Right lobe of liver (tissue), 6 donors: ENCODE data around the gene STOX2. TPM values are rescaled to one million over a fixed set of nuclear protein-coding genes. Genes with fewer than 3 reads are reported as not detected.
A peak's percentile ranks its signal among the peaks of the same experiment; 100 is the strongest.

Experiments
- ATAC-seq, 4 donors: fragments of 200-7000 bp; cut with Tn5 transposase; one replicate each; pipeline ENCODE4 v1.9.1; 2020; ENCODE audit warnings: mild to moderate bottlenecking in 4 of 4, moderate library complexity in 4 of 4
- DNase-seq, 3 donors: peaks; one replicate each; pipeline ENCODE4 v3.0.0-alpha.2; 2020
- H3K27ac ChIP-seq, 3 donors: fragments of 200-600 bp; one replicate each; pipeline ENCODE4 v1.8.0; 2022
- H3K27me3 ChIP-seq, 2 donors: fragments of 200-600 bp; one replicate each; pipeline ENCODE4 v1.8.0; 2022
- H3K36me3 ChIP-seq, 4 donors: fragments of 200-600 bp; sonication (generic) in 1 of 4; one replicate each; pipeline versions ENCODE4 v1.5.1 to v1.8.0; 2017 to 2022; ENCODE audit warnings: control low read depth in 1 of 4
- H3K4me1 ChIP-seq, 4 donors: fragments of 200-600 bp; sonication (generic) in 1 of 4; one replicate each; pipeline versions ENCODE4 v1.5.1 to v1.8.0; 2017 to 2022; ENCODE audit warnings: control low read depth in 1 of 4
- H3K4me3 ChIP-seq, 3 donors: fragments of 200-600 bp; one replicate each; pipeline ENCODE4 v1.8.0; 2022
- H3K9me3 ChIP-seq, 4 donors: fragments of 200-600 bp; sonication (generic) in 1 of 4; one replicate each; pipeline versions ENCODE4 v1.5.1 to v1.8.0; 2017 to 2022; ENCODE audit warnings: control low read depth in 1 of 4
- CTCF ChIP-seq, 4 donors: fragments of 200-600 bp in 3 of 4; fragments of 450-650 bp in 1 of 4; IDR thresholded peaks; one replicate each; pipeline versions ENCODE4 v1.5.1 to v1.8.0; 2016 to 2022; ENCODE audit warnings: antibody characterized with exemption in 4 of 4, mild to moderate bottlenecking in 2 of 4
- POLR2A ChIP-seq: fragments of 450-650 bp; IDR thresholded peaks from one replicate; pipeline ENCODE4 v1.6.1; 2017; ENCODE audit warnings: antibody characterized with exemption, mild to moderate bottlenecking
- WGBS: methylation state at CpG from one replicate; pipeline ENCODE4 v1.1.6; 2018; ENCODE audit warnings: low coverage, low lambda C conversion rate; ENCODE audit not compliant: insufficient coverage; ENCODE audit errors: missing lambda C conversion rate; 5-methylcytosine and 5-hydroxymethylcytosine counted together
- intact Hi-C, 2 donors: fragments of 100-400 bp; cut with DNase I; formaldehyde crosslinking; loops; one replicate each; pipeline versions ENCODE4 v1.11.2 to v1.14.1; 2022
- total RNA-seq, 6 experiments: library from RNA; depleted of rRNA in 2 of 6; stranded (reverse); fragments of >200 nt in 2 of 6; fragmentation: NEBNext Ultra II Directional in 3 of 6; extraction: Animal tissue kit (Norgen Biotek cat#: 25700) in 3 of 6; gene quantifications; one replicate each; pipeline versions ENCODE4 v1.1.0 to v1.2.4, GENCODE V29; 2016 to 2023
- donor health status: DM: no; HTN: yes; CAD: no.
- donor health status: DM: no; HTN: no; CAD: no.
- donor health status: DM: no; HTN: no; CAD: no.
- donor health status: DM: no; HTN: yes; CAD: no.
- donor health status: DM: no; HTN: yes; CAD: no.

STOX2 gene
- total RNA-seq, 6 experiments from 2014 or later, result 1.9 to 5.1 (median 3.2) TPM

- H3K27me3 ChIP-seq, result no peaks in the 10 kb centered on the region
- H3K36me3 ChIP-seq, result no peaks in the 10 kb centered on the region
- no peak overlapping the region for H3K27ac ChIP-seq
- H3K4me1 ChIP-seq, result no peaks in the 10 kb centered on the region
- H3K9me3 ChIP-seq, result no peaks in the 10 kb centered on the region
- TF ChIP-seq POLR2A (no peak), CTCF (IDR thresholded peaks at IDR 0.05) (no peak)
- peak; percentile 21 to 50 (median 28) for ATAC-seq
- DNase-seq, result no peak
- 79% methylated on average over 25 of the region's 43 CpGs for WGBS
- H3K4me3 ChIP-seq, result no peak overlapping the region
- intact Hi-C loops, result no loop called here
These were observed 82.2 kb downstream of the STOX2 start for GRCh38 chr4:183986971-183987946.

- H3K27me3 ChIP-seq, result no peaks in the 10 kb centered on the region
- no peak for DNase-seq
- intact Hi-C loops, result no loop called here
- peak; percentile 68 to 90 (median 78) for ATAC-seq
- TF ChIP-seq POLR2A (no peak), CTCF (IDR thresholded peaks at IDR 0.05) (no peak)
- WGBS, result 50% methylated on average over 7 of the region's 10 CpGs
- H3K27ac ChIP-seq, result no peak overlapping the region
- H3K36me3 ChIP-seq, result no peaks in the 10 kb centered on the region
- H3K9me3 ChIP-seq, result no peaks in the 10 kb centered on the region
- no peak overlapping the region for H3K4me3 ChIP-seq
- H3K4me1 ChIP-seq, result no peaks in the 10 kb centered on the region
These were observed 82.9 kb downstream of the STOX2 start for GRCh38 chr4:183987987-183988392.

GRCh38 chr4:183988874-183989273 is 83.8 kb downstream of the STOX2 start:
- no peak for DNase-seq
- ATAC-seq, result peak in 3 of 4 donors; percentile 39 to 54 (median 41)
- intact Hi-C loops, result no loop called here
- no peaks in the 10 kb centered on the region for H3K4me1 ChIP-seq
- no peaks in the 10 kb centered on the region for H3K36me3 ChIP-seq
- H3K4me3 ChIP-seq, result no peak overlapping the region
- 47% methylated on average over 4 of the region's 9 CpGs for WGBS
- no peaks in the 10 kb centered on the region for H3K27me3 ChIP-seq
- H3K27ac ChIP-seq, result no peak overlapping the region
- no peaks in the 10 kb centered on the region for H3K9me3 ChIP-seq
- TF ChIP-seq CTCF (IDR thresholded peaks at IDR 0.05) (no peak), POLR2A (no peak)

- TF ChIP-seq CTCF (IDR thresholded peaks at IDR 0.05), result no peak
- no peak for TF ChIP-seq POLR2A
- Histone ChIP-seq H3K27ac (no peak overlapping the region), H3K4me3 (no peak overlapping the region), H3K36me3 (no peaks in the 10 kb centered on the region), H3K4me1 (no peaks in the 10 kb centered on the region), H3K9me3 (no peaks in the 10 kb centered on the region), H3K27me3 (no peaks in the 10 kb centered on the region)
- DNase-seq (no peak), ATAC-seq (no peak)
- whole genome bisulfite sequencing, result 48% methylated on average over 4 of the region's 6 CpGs
- intact Hi-C loops, result no loop called here
These were observed 84.4 kb downstream of the STOX2 start for GRCh38 chr4:183989461-183989860.
